Smooth muscle cell (in vitro differentiated cells): ENCODE data around the gene CCDC182. TPM values are rescaled to one million over a fixed set of nuclear protein-coding genes. Genes with fewer than 3 reads are reported as not detected.

ENCODE experiments used
- DNase-seq: peaks from one replicate; lab custom pipeline; 2025; ENCODE audit not compliant: unreplicated experiment; lab: John Stamatoyannopoulos, UW
- H2AFZ ChIP-seq: fragments of 200-600 bp; sonication (generic); 2 replicates; pipeline ENCODE4 v1.6.0; 2016; ENCODE audit warnings: antibody characterized with exemption, low read depth, mild to moderate bottlenecking
- H3F3A ChIP-seq: fragments of 200-600 bp; sonication (generic); 2 replicates; pipeline ENCODE4 v1.6.0; 2017; ENCODE audit warnings: antibody characterized with exemption, low read depth
- H3K27ac ChIP-seq: fragments of 200-600 bp; sonication (generic); 2 replicates; pipeline ENCODE4 v1.5.1; 2016; ENCODE audit warnings: low read depth, mild to moderate bottlenecking
- H3K27me3 ChIP-seq: fragments of 200-600 bp; sonication (generic); 2 replicates; pipeline ENCODE4 v1.6.1; 2016; ENCODE audit warnings: low read depth, mild to moderate bottlenecking
- H3K36me3 ChIP-seq: fragments of 200-600 bp; sonication (generic); 2 replicates; pipeline ENCODE4 v1.5.1; 2016; ENCODE audit warnings: low read depth
- H3K4me1 ChIP-seq: fragments of 200-600 bp; sonication (generic); 2 replicates; pipeline ENCODE4 v1.5.1; 2016; ENCODE audit warnings: low read depth
- H3K4me2 ChIP-seq: fragments of 200-600 bp; sonication (generic); 2 replicates; pipeline ENCODE4 v1.6.0; 2016; ENCODE audit warnings: mild to moderate bottlenecking
- H3K4me3 ChIP-seq: fragments of 200-600 bp; sonication (generic); 2 replicates; pipeline ENCODE4 v1.5.1; 2016; ENCODE audit warnings: mild to moderate bottlenecking
- H3K79me2 ChIP-seq: fragments of 200-600 bp; sonication (generic); 2 replicates; pipeline ENCODE4 v1.6.0; 2016; ENCODE audit warnings: low read depth, mild to moderate bottlenecking
- H3K9ac ChIP-seq: fragments of 200-600 bp; sonication (generic); 2 replicates; pipeline ENCODE4 v1.6.0; 2016; ENCODE audit warnings: low read depth
- H3K9me3 ChIP-seq: fragments of 200-600 bp; sonication (generic); replicated peaks from 2 replicates; pipeline ENCODE4 v1.5.1; 2016; ENCODE audit warnings: low read depth
- H4K20me1 ChIP-seq: fragments of 200-600 bp; sonication (generic); 2 replicates; pipeline ENCODE4 v1.6.0; 2016; ENCODE audit warnings: low read depth
- WGBS: methylation state at CpG from one replicate; pipeline ENCODE4 v1.1.7; 2016; ENCODE audit warnings: low lambda C conversion rate; 5-methylcytosine and 5-hydroxymethylcytosine counted together
- polyA plus RNA-seq: library from polyadenylated mRNA; unstranded; fragments of >200 nt; fragmentation: Nextera tagmentation; extraction: Ambion mirVana; gene quantifications from 2 replicates; pipeline ENCODE4 v1.2.1, GENCODE V29; 2016
- total RNA-seq: library from RNA; depleted of rRNA; stranded (reverse); fragments of >200 nt; gene quantifications from 2 replicates; pipeline ENCODE4 v1.2.3, GENCODE V29; 2014
- TF ChIP-seq, protein P1 (sequence below): fragments of 200-600 bp; sonication (generic); IDR thresholded peaks from 2 replicates; pipeline ENCODE4 v1.5.1; 2017; ENCODE audit warnings: borderline replicate concordance, mild to moderate bottlenecking, antibody characterized with exemption; ENCODE audit not compliant: insufficient read depth, poor library complexity, severe bottlenecking

The CCDC182 gene
- total and polyA plus RNA-seq, 2 experiments from 2014 or later = not detected

DNA sequence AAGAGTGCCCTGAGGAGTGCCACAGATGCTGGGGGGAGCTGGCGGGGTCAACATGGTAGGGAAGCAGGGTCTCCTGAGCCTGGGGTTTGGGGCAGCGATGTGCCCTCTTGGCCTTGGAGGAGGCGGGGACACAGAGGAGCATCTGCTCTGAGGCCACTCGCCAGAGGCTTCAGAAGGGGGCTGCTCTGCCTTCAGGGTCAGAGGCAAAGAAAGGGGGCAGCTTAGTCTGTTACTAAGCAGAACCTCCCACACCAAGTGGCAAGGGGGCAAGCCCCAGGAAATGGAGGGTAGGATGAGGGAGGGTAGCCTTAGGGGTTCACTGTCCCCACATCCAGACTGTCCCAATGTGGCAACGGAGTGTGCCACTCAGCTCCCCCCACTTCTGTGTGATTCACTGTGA lies 18.3 kb downstream of the CCDC182 start:
- no peaks in the 10 kb centered on the region for H4K20me1 ChIP-seq
- H3K4me1 ChIP-seq = no peaks in the 10 kb centered on the region
- no peaks in the 10 kb centered on the region for H3K9me3 ChIP-seq
- no peak overlapping the region for H3K27ac ChIP-seq
- no peaks in the 10 kb centered on the region for H3K36me3 ChIP-seq
- H2AFZ ChIP-seq = no peak overlapping the region
- no peaks in the 10 kb centered on the region for H3K79me2 ChIP-seq
- H3F3A ChIP-seq = no peaks in the 10 kb centered on the region
- no peak overlapping the region for H3K4me2 ChIP-seq
- no peak overlapping the region for H3K4me3 ChIP-seq
- H3K27me3 ChIP-seq = no peaks in the 10 kb centered on the region
- no peak overlapping the region for H3K9ac ChIP-seq
- 97% methylated on average over 5 of the region's 5 CpGs for WGBS
- no peak for DNase-seq
- TF ChIP-seq, protein P1, sequence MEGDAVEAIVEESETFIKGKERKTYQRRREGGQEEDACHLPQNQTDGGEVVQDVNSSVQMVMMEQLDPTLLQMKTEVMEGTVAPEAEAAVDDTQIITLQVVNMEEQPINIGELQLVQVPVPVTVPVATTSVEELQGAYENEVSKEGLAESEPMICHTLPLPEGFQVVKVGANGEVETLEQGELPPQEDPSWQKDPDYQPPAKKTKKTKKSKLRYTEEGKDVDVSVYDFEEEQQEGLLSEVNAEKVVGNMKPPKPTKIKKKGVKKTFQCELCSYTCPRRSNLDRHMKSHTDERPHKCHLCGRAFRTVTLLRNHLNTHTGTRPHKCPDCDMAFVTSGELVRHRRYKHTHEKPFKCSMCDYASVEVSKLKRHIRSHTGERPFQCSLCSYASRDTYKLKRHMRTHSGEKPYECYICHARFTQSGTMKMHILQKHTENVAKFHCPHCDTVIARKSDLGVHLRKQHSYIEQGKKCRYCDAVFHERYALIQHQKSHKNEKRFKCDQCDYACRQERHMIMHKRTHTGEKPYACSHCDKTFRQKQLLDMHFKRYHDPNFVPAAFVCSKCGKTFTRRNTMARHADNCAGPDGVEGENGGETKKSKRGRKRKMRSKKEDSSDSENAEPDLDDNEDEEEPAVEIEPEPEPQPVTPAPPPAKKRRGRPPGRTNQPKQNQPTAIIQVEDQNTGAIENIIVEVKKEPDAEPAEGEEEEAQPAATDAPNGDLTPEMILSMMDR = no peak

DNA sequence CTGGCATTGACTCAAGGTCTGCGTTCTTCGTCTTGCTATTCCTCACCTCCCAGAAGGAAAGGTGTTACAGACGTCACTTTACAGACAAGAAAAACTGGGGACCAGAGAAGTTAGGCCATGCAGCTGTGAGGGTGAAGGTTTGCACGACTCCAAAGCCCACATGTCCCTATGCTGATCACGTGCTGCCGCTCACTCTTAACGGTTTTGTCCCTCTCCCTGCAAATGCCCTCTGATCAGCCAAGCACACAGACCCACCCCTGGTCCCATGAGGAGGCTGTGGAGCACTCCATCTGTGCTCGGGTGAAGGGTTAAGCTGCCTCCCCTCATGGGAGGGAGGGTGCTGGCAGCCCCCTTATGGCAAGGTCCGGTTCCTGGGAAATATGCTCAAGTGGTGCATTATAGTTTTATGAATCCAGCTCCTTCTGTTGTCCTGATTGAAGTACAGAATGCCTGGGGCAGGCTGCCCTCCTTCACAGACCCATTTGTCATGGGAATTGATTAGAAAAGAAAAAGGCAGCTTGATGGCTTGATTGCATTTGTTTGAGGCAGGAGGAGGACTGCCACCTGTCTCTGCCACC lies 18.8 kb downstream of the CCDC182 start:
- Histone ChIP-seq H3K9ac (no peak overlapping the region), H3K27ac (no peak overlapping the region), H3K4me3 (no peak overlapping the region), H3K36me3 (no peaks in the 10 kb centered on the region), H4K20me1 (no peaks in the 10 kb centered on the region), H3K4me1 (no peaks in the 10 kb centered on the region), H3K4me2 (no peak overlapping the region), H3F3A (no peaks in the 10 kb centered on the region), H3K27me3 (no peaks in the 10 kb centered on the region), H3K79me2 (no peaks in the 10 kb centered on the region), H3K9me3 (no peaks in the 10 kb centered on the region), H2AFZ (no peak overlapping the region)
- DNase-seq = no peak
- TF ChIP-seq, protein P1 = no peak
- WGBS = 95% methylated on average over 9 of the region's 9 CpGs

DNA sequence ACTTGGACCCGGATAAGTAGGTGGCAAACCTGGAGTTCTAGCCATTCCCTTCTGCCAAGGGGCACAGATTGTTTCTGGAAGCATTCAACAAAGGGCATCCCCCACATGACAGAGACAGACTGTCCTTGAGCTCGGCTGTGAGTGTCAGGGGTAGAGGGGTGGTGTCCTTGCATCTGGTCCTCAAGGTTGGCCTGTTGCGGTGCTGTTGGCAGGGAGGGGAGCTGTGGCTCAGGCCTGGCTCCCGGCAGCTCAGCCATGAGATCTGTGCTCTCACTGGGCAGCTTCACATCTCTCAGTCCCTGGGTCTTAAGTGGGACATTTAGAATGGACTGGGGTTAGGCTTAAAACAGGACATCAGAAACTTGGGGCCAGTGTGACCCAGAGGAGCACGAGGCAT lies 20.4 kb downstream of the CCDC182 start:
- Histone ChIP-seq H3K4me1 (no peaks in the 10 kb centered on the region), H3K79me2 (no peaks in the 10 kb centered on the region), H2AFZ (no peak overlapping the region), H3K4me2 (no peak overlapping the region), H3F3A (no peaks in the 10 kb centered on the region), H4K20me1 (no peaks in the 10 kb centered on the region), H3K27ac (no peak overlapping the region), H3K9ac (no peak overlapping the region), H3K36me3 (no peaks in the 10 kb centered on the region), H3K4me3 (no peak overlapping the region), H3K27me3 (no peaks in the 10 kb centered on the region), H3K9me3 (no peaks in the 10 kb centered on the region)
- TF ChIP-seq, protein P1 = no peak
- WGBS = 94% methylated on average over 5 of the region's 5 CpGs
- no peak for DNase-seq

DNA sequence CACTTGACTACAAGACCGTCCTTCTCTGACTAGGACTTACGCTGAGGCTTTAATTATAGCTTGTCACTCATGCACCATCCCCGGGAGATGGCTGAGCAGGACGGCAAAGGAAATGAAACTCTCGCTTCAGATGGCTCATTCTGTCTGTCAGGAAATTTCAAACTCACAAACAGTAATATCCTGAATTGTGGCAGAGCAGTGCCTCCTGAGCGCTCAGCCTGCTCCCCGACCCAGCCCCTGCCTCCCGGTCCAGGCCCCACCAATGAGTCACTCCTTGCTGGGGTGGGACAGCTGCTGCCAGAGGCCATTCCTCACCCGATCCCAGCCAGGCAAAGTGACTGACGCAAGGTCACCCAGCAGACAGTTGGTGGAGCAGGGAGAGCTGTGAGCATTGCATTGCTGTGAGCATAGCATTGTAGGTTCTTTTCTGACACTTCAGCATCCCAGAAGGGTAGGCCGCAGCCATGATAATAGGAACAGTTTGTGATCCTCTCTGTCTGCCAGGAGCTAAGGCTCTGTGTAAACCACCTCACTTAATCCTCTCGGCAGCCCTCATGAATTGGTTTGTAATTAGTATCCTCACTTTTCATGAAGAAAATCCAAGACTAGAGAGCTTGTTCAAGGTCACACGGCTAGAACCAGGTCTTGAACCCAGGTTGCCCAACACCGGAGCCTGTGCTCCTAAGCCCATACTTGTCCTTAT lies 20.9 kb downstream of the CCDC182 start:
- 49% methylated on average over 14 of the region's 14 CpGs for WGBS
- H3K4me3 ChIP-seq = no peak overlapping the region
- TF ChIP-seq, protein P1 = no peak
- no peaks in the 10 kb centered on the region for H4K20me1 ChIP-seq
- H3K27ac ChIP-seq = no peak overlapping the region
- H3K4me1 ChIP-seq = no peaks in the 10 kb centered on the region
- no peaks in the 10 kb centered on the region for H3K36me3 ChIP-seq
- no peaks in the 10 kb centered on the region for H3K9me3 ChIP-seq
- peak; percentile 7 for DNase-seq
- no peak overlapping the region for H3K4me2 ChIP-seq
- H2AFZ ChIP-seq = no peak overlapping the region
- no peaks in the 10 kb centered on the region for H3K27me3 ChIP-seq
- no peaks in the 10 kb centered on the region for H3K79me2 ChIP-seq
- no peaks in the 10 kb centered on the region for H3F3A ChIP-seq
- no peak overlapping the region for H3K9ac ChIP-seq
